ENCODE data around the gene EEA1.

DNA sequence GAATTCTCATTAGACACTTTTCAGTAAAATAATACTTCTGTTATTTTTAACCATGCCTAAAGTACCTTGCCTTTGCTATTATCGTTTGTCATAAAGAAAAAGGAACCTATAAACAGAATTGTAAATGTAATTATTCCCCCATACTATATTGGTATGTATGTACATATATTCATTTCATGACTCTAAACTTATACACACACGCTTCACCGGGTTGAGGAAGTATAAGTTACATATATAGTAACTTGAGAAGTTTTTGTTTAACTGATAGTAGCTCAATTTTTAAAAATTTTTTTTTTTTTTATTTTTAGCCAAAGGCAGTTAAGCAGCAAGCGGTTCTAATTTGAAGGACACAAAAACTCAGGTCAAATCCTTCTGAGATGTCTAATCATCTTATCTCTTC is 118.7 kb downstream of the EEA1 start:
- TF ChIP-seq DPF2 (IDR thresholded peaks at IDR 0.05) (no peak), MYC (IDR thresholded peaks at IDR 0.05; ENCODE audit: insufficient read depth, insufficient read length, insufficient replicate concordance, low read length, severe bottlenecking) (no peak), EZH2 (IDR thresholded peaks at IDR 0.05; ENCODE audit: borderline replicate concordance, control insufficient read depth, low read depth, low read length) (no peak), HCFC1 (IDR thresholded peaks at IDR 0.05; ENCODE audit: low read length) (no peak), ASH2L (IDR thresholded peaks at IDR 0.05; ENCODE audit: borderline replicate concordance, low read depth) (no peak), FOS (IDR thresholded peaks at IDR 0.05; ENCODE audit: borderline replicate concordance, extremely low read depth, insufficient read length) (no peak), PAX5 (IDR thresholded peaks at IDR 0.05; ENCODE audit: borderline replicate concordance, low read depth, low read length) (no peak)
- TF ChIP-seq, protein P1, sequence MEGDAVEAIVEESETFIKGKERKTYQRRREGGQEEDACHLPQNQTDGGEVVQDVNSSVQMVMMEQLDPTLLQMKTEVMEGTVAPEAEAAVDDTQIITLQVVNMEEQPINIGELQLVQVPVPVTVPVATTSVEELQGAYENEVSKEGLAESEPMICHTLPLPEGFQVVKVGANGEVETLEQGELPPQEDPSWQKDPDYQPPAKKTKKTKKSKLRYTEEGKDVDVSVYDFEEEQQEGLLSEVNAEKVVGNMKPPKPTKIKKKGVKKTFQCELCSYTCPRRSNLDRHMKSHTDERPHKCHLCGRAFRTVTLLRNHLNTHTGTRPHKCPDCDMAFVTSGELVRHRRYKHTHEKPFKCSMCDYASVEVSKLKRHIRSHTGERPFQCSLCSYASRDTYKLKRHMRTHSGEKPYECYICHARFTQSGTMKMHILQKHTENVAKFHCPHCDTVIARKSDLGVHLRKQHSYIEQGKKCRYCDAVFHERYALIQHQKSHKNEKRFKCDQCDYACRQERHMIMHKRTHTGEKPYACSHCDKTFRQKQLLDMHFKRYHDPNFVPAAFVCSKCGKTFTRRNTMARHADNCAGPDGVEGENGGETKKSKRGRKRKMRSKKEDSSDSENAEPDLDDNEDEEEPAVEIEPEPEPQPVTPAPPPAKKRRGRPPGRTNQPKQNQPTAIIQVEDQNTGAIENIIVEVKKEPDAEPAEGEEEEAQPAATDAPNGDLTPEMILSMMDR (IDR thresholded peaks at IDR 0.05 in 2 of 3, conservative IDR thresholded peaks at IDR 0.05 in 1 of 3; ENCODE audit: control insufficient read depth in 2 of 3, extremely low read depth in 1 of 3, insufficient read depth in 1 of 3, low read depth in 3 of 3, low read length in 3 of 3): no peak
